Activated naive CD4-positive, alpha-beta T cell treated with anti-CD3 and anti-CD28 coated beads, Interleukin-2, amount 50 U/mL, for 72 hours (primary cell): Measurements from ENCODE around the gene TBL2. TPM values are rescaled to one million over a fixed set of nuclear protein-coding genes. Genes with fewer than 3 reads are reported as not detected.
"Not testable (repeated sequence)": the region's sequence is repeated elsewhere in the genome, so short reads cannot be mapped to it uniquely, and the experiment has no call there.

Experiments used
- ATAC-seq, 2 donors: fragments of 150-1000 bp; cut with Tn5 transposase; 2 replicates each; pipeline ENCODE4 v1.10.0; 2021; ENCODE audit warnings: mild to moderate bottlenecking in 2 of 2, moderate library complexity in 2 of 2
- DNase-seq, 2 donors: peaks; one replicate each; pipeline ENCODE4 v3.0.0; 2021 to 2022; ENCODE audit warnings: low spot score in 2 of 2
- H3K27ac Mint-ChIP-seq, 2 donors: one replicate each; pipeline ENCODE4 v1.8.0; 2022; ENCODE audit warnings: mild to moderate bottlenecking in 2 of 2, mixed read lengths in 2 of 2
- H3K36me3 Mint-ChIP-seq, 2 donors: one replicate each; pipeline ENCODE4 v1.8.0; 2022; ENCODE audit warnings: mixed read lengths in 2 of 2
- H3K9me3 Mint-ChIP-seq, 2 donors: one replicate each; pipeline ENCODE4 v1.8.0; 2022; ENCODE audit warnings: mixed read lengths in 2 of 2
- total RNA-seq, 2 donors: library from RNA; stranded (reverse); gene quantifications; one replicate each; pipeline ENCODE4 v1.2.3, GENCODE V29; 2022

The TBL2 gene
- total RNA-seq, 2 donors from 2014 or later: 33.3 to 35.2 TPM

DNA sequence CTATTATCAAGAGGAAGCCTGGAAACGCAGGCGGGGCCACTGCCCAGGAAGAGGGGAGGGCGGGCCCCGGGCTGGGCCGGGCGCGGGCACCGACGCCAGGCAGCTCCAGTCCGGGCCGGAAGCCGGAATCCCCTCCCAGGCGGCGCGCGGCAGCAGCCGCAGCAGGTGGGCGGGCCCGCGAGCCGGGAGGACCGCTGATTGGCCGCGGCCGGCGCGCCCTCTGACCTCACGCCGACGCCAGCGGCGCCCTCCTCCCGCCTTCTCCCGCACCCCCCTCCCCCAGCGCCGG lies 21.3 kb downstream of the TBL2 start:
- peak overlapping the region; percentile 81 to 92 for H3K27ac Mint-ChIP-seq
- peak; percentile 93 to 96 for DNase-seq
- peaks cover 14 to 18% of the 10 kb centered on the region in 2 donors for H3K36me3 Mint-ChIP-seq
- peak; percentile 92 to 93 for ATAC-seq
- H3K9me3 Mint-ChIP-seq: no peaks in the 10 kb centered on the region

DNA sequence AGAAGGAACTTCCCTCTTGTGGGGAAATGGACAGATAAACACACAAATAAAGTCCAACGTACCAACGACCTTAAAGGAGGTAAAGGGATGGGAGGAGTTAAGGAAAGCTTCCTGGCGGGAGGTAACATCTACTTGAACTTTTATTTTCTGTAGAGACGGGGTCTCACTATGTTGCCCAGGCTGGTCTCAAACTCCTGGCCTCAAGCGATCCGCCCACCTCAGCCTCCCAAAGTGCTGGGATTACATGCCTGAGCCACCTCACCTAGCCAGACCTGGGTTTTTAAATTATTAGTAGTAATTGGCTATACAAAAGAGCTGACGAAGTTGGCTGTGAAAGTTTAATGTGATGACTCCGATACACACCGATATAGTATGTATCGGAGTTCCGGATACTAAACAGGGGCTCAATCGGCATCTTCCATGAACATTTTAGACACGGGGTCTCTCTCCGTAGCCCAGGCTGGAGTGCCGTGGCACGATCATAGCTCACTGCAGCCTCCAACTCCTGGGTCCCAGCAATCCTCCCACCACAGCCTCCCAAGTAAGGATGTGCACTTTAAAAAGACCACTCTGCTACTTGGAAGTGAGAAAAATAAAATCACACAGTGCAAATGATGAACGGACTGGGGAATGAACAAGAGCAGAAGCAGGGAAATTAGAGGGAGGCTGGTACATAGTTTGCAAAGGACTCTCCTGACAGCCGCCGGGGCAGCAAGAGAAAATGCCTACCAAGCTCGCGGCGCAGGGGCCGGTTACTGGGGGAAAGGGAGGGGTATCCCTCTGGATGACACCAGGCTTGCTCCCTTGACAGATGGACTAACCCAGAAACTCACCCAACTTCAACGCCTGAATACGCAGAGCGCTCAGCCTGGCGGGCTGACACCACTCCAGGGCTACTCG lies 21.9 kb downstream of the TBL2 start:
- DNase-seq: no peak
- Mint-ChIP-seq H3K9me3 (no peaks in the 10 kb centered on the region), H3K36me3 (peaks cover 14 to 20% of the 10 kb centered on the region in 2 donors), H3K27ac (peak overlapping the region; percentile 89 to 92)
- ATAC-seq: no peak

DNA sequence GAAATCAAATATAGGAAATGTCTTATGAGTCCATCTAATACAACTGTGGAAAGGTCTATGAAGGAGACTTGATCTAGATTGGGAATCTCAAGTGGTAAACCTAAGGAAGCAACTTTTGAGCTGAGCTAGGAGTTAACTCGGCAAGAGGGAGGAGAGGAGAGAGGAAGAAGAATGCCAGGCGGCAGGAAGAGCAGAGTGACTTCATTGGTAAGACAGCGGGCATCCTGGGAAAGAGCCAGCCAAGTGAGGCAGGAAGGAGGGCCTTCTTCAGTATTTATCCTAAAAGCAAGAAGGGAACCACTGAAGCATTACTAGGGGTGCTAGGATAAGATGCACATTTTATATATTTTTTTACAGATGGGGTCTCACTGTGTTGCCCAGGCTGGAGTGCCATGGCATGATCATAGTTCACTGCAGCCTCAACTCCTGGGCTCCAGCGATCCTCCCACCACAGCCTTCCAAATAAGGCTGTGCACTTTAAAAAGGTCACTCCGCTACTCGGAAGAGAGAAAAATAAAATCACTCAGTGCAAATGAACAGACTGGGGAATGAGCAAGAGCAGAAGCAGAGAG lies 22.9 kb downstream of the TBL2 start:
- no peak for ATAC-seq
- Mint-ChIP-seq H3K36me3 (peaks cover 14 to 20% of the 10 kb centered on the region in 2 donors), H3K27ac (peak overlapping the region; percentile 38 to 92), H3K9me3 (no peaks in the 10 kb centered on the region)
- DNase-seq: no peak

DNA sequence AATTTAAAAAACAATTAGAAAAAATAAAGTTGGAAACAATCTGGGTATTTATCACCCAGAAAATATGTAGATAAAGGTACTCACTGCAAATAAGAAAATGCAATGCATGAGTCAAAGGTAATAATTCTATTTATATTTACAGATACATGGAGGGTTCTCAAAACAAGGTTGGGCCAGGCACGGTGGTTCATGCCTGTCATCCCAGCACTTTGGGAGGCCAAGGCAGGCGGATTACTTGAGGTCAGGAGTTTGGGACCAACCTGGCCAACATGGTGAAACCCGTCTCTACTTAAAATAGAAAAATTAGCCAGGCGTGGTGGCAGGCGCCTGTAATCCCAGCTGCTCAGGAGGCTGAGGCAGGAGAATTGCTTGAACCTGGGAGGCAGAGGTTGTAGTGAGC lies 28.3 kb downstream of the TBL2 start:
- not testable (repeated sequence) for DNase-seq, H3K9me3 Mint-ChIP-seq, ATAC-seq, H3K27ac Mint-ChIP-seq
- peaks cover 5 to 11% of the 10 kb centered on the region in 2 donors for H3K36me3 Mint-ChIP-seq

DNA sequence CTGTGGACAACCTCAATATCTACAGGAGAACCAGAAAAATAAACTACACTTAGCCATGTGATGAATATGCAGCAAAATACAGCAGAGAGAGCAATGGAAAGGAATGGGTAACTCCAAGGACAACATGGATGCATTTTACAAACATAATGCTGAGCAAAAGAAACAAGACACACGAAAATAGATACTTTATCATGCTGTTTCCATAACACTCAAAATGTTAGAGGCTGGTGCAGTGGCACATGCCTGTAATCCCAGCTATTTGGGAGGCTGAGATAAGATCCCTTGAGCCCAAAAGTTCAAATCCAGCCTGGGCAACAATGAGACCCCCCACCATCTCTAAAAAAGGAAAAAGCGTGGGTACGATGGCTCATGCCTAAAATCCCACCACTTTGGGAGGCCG lies 29.2 kb downstream of the TBL2 start:
- no peak for ATAC-seq
- no peak for DNase-seq
- Mint-ChIP-seq H3K9me3 (no peaks in the 10 kb centered on the region), H3K36me3 (peaks cover 0 to 10% of the 10 kb centered on the region in 2 donors), H3K27ac (peak overlapping the region; percentile 24 to 52)

DNA sequence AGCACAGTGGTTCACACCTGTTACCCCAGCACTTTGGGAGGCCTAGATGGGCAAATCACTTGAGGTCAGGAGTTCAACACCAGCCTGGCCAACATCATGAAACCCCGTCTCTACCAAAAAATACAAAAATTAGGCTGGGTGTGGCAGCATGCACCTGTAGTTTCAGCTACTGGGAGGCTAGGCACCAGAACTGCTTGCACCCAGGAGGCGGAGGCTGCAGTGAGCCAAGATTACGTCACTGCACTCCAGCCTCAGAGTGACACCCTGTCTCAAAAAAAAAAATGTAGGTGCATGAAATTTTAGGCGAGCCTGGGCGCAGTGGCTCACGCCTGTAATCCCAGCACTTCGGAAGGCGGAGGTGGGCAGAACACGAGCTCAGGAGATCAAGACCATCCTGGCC lies 30.5 kb downstream of the TBL2 start:
- no peaks in the 10 kb centered on the region for H3K9me3 Mint-ChIP-seq
- DNase-seq (no peak), ATAC-seq (no peak)
- peak overlapping the region; percentile 51 to 79 for H3K27ac Mint-ChIP-seq
- peaks cover 0 to 10% of the 10 kb centered on the region in 2 donors for H3K36me3 Mint-ChIP-seq

DNA sequence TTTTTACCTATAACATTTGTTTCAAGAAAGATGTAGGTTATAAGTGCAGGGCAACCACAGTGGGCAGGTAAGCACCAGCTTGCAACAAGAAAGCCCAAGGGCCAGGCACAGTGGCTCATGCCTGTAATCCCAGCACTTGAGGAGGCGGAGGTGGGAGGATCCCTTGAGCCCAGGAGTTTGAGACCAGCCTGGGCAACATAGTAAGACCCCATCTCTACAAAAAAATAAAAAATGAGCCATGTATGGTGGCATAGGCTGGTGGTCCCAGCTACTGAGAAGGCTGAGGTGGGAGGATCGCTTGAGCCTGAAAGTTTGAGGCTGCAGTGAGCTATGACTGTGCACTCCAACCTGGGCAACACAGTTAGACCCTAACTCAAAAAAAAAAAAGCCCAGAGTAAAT lies 33.7 kb downstream of the TBL2 start:
- Mint-ChIP-seq H3K27ac (no peak overlapping the region), H3K9me3 (no peaks in the 10 kb centered on the region), H3K36me3 (peaks cover 0 to 5% of the 10 kb centered on the region in 2 donors)
- no peak for ATAC-seq
- no peak for DNase-seq

DNA sequence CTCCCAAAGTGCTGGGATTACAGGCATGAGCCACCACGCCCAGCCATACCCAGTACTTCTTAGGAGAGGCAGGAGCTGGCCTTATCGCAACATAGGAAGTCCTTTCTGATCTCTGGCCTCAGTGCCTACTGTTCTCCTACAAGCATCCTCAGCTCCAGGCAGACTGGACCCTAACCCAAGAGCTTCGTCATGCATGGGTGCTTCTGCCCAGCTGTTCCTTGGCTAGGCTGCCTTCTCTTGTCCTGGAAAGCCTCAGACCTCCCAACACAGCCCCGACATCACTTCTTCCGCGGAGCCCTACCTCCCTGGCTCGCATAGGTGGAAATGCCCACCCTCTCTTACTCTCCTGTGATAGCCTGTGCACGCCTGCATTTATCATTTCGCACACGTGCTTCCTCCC lies 36.7 kb downstream of the TBL2 start:
- Mint-ChIP-seq H3K36me3 (peaks cover 5 to 6% of the 10 kb centered on the region in 2 donors), H3K9me3 (no peaks in the 10 kb centered on the region), H3K27ac (no peak overlapping the region)
- no peak for DNase-seq
- no peak for ATAC-seq

DNA sequence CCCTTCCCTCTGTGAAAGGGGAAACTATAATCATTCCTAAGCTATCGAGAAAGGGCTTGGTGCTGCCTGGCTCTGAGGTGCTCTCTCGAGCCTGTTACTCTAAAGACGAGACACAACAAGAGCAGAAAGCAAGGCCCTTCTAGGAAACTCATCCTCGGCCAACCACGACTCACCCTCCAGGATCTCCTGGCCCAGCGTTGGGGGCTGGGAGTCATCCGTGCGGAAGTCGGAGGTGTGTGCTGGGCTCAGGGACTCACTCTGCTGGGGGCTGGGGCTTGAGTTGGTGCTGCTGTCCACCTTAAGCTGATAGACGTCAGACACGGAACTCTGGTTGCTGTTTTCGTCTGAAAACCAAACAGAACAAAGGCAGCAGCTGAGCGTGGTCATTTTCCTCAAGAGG lies 38.7 kb downstream of the TBL2 start:
- peak overlapping the region in 1 of 2 donors; percentile 60 for H3K27ac Mint-ChIP-seq
- peaks cover 5 to 8% of the 10 kb centered on the region in 2 donors for H3K36me3 Mint-ChIP-seq
- no peaks in the 10 kb centered on the region for H3K9me3 Mint-ChIP-seq
- ATAC-seq (no peak), DNase-seq (no peak)

DNA sequence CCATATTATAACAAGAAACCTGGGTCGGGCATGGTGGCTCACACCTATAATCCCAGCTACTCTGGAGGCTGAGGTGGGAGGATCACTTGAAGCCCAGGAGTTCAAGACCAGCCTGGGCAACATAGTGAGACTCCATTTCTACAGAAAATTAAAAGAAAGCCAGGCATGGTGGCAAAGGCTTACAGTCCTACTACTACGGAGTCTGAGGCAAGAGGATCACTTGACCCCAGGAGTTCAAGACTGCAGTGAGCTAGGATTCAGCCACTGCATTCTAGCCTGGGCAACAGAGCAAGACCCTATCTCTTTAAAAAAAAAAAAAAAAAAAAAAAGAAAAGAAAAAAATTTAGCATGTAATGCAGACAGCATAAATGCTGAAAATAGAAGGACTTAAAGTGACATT lies 39.9 kb downstream of the TBL2 start:
- DNase-seq, ATAC-seq, H3K9me3 Mint-ChIP-seq, H3K36me3 Mint-ChIP-seq: not testable (repeated sequence)
- peak overlapping the region; percentile 31 to 43 for H3K27ac Mint-ChIP-seq

DNA sequence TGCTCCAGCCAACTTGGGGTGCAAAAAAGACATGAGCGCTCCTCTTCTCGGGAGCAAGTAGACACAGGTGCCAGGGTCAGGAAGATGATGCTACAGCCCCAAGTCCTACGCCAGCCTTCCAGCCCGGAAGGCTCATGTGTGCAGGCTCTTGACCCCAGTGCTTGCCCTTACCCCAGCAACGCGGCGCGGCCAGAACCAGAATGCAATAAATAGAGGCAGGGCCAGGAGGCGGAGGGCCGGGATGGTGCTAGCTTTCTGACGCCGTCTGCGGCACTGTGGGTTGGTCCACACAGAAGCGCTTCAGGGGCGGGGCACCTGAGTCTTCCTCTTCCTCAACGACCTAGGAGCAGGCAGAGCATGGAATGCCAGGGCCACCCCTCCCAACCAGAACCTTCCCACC lies 41.3 kb downstream of the TBL2 start:
- no peak overlapping the region for H3K27ac Mint-ChIP-seq
- no peak for DNase-seq
- H3K36me3 Mint-ChIP-seq: peaks cover 5 to 8% of the 10 kb centered on the region in 2 donors
- no peaks in the 10 kb centered on the region for H3K9me3 Mint-ChIP-seq
- ATAC-seq: no peak

DNA sequence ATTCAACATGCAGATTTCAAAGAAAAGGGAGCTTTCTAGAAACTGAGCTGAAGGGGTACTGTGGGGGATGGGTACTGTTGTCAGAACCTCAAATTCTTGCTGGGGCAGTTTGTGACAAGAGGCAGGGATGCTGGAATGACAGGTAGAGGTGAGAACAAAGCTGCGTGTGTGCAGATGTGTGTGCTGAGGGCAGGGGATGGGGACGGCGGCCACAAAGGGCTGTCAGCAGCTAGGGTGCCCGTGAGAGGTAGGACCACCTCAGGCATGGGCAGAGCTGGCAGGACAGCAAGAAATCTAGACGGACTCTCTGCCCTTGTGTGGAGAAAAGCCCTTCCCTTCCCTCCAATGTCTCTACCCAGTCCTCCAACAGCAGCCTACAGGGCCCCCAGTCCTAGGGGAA lies 41.9 kb downstream of the TBL2 start:
- no peak for ATAC-seq
- Mint-ChIP-seq H3K27ac (peak overlapping the region in 1 of 2 donors; percentile 32), H3K36me3 (peaks cover 5 to 8% of the 10 kb centered on the region in 2 donors), H3K9me3 (no peaks in the 10 kb centered on the region)
- no peak for DNase-seq

DNA sequence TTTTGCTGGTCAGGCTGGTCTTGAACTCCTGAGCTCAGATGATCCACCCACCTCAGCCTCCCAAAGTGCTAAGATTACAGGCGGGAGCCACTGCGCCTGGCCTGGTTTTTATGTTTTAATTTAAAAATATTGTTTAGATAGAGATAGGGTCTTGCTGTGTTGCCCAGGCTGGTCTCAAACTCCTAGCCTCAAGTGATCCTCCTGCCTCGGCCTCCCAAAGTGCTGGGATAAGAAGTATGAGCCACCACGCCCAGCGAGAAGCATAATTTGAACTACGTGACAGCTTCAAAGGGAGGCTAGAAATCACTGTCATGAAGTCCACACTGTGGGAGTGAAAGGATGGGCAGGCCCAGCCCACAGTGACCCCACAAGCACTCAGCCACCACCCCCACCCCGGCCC lies 42.5 kb downstream of the TBL2 start:
- not testable (repeated sequence) for H3K27ac Mint-ChIP-seq

DNA sequence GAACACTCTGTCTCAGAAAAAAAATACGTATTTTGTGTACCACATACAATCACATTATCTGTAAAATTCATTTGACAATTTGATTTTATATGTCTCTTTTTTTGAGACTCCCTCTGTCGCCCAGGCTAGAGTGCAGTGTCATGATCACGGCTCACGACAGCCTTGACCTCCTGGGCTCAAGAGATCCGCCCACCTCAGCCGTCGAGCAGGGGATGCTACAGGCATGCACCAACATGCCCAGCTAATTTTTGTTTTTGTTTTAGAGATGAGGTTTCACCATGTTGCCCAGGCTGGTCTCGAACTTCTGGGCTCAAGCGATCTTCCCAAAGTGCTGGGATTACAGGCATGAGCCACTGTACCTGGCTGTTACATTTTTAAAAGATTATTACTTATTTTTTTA lies 44.6 kb downstream of the TBL2 start:
- Mint-ChIP-seq H3K9me3 (no peaks in the 10 kb centered on the region), H3K36me3 (peaks cover 5 to 8% of the 10 kb centered on the region in 2 donors), H3K27ac (no peak overlapping the region)
- DNase-seq (no peak), ATAC-seq (no peak)

More for the DNA sequence above, 42.5 kb downstream of the TBL2 start:
- not testable (repeated sequence) for ATAC-seq, H3K36me3 Mint-ChIP-seq, DNase-seq, H3K9me3 Mint-ChIP-seq

DNA sequence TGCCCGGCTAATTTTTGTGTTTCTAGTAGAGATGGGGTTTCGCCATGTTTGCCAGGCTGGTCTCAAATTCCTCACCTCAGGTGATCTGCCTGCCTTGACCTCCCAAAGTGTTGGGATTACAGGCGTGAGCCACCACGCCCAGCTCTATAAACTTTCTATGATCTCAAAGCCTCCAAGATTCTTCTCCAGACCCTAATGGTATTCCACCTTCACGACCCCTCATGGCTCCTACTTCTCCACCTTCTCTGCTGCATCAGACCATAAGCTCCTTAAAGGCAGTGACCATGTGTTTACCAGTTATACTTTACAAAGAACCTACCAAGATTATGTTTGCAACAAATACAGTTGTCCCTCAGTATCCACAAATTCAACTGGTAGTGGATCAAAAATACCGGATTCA lies 46.2 kb downstream of the TBL2 start:
- ATAC-seq (no peak), DNase-seq (no peak)
- Mint-ChIP-seq H3K27ac (peak overlapping the region; percentile 5 to 53), H3K36me3 (peaks cover 5 to 7% of the 10 kb centered on the region in 2 donors), H3K9me3 (no peaks in the 10 kb centered on the region)

DNA sequence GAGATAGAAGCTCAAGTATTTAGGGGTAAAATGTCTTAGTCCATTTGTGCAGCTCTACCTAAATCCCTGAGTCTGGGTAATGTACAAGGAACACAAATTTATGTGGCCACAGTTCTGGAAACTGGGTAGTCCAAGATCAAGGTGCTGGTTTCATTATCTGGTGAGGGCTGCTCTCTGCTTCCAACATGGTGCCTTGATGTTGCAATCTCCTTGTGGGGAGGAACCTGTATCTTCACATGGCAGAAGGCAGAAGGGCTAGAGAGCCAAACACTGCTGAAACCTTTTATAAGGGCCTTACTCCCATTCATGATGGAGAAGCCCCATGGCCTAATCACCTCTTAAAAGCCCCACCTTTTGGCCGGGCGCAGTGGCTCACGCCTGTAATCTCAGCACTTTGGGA lies 47.6 kb downstream of the TBL2 start:
- H3K27ac Mint-ChIP-seq: no peak overlapping the region
- no peak for DNase-seq
- H3K36me3 Mint-ChIP-seq: no peaks in the 10 kb centered on the region
- no peaks in the 10 kb centered on the region for H3K9me3 Mint-ChIP-seq
- ATAC-seq: no peak

DNA sequence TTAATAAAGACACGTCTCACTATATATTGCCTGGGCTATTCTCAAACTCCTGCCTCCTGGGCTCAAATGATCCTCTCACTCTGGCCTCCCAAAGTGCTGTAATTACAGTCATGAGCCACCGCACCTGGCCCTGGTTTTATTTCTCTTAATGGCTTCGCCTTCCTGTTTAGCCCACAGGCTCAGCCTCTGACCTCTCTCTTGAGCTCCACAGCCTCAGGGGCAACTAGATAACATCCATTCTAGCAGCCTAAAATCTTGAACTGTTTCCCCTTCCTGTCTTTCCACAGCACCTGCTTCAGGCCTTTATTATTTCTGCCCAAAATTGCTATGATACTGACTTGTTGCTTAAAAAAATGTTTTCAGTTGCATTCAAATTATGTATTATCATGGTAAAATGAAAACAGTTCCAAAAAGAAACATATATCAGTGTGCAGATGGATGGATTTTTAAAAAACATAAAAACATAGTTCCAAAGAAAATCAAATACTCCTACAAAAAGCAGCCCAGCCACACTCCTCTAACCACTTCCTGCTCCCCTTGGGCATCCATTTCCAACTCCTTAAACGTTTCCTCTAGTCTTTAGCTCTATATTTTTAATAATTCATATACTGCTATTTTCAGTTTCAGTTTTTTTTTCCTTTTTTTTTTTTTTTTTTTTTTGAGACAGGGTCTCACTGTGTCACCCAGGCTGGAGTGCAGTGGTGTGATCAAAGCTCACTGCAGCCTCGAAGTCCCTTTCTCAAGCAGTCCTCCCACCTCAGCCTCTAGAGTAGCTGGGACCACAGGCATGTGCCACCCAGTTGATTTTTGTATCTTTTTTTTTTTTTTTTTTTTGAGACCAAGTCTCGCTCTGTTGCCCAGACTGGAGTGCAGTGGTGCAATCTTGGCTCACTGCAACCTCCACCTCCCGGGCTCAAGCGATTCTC lies 51.2 kb downstream of the TBL2 start:
- H3K27ac Mint-ChIP-seq: peak overlapping the region; percentile 84 to 88
- ATAC-seq (no peak), DNase-seq (no peak)
- H3K9me3 Mint-ChIP-seq: no peaks in the 10 kb centered on the region
- H3K36me3 Mint-ChIP-seq: no peaks in the 10 kb centered on the region
